GM21528 (cell line): ENCODE results near the gene ID2.

ENCODE experiments used
- ATAC-seq: cut with Tn5 transposase; IDR thresholded peaks from one replicate; pipeline ENCODE4 v1.9.1; 2021; ENCODE audit warnings: mild to moderate bottlenecking, moderate library complexity; ENCODE audit not compliant: unreplicated experiment, low FRiP score

The ID2 gene

DNA sequence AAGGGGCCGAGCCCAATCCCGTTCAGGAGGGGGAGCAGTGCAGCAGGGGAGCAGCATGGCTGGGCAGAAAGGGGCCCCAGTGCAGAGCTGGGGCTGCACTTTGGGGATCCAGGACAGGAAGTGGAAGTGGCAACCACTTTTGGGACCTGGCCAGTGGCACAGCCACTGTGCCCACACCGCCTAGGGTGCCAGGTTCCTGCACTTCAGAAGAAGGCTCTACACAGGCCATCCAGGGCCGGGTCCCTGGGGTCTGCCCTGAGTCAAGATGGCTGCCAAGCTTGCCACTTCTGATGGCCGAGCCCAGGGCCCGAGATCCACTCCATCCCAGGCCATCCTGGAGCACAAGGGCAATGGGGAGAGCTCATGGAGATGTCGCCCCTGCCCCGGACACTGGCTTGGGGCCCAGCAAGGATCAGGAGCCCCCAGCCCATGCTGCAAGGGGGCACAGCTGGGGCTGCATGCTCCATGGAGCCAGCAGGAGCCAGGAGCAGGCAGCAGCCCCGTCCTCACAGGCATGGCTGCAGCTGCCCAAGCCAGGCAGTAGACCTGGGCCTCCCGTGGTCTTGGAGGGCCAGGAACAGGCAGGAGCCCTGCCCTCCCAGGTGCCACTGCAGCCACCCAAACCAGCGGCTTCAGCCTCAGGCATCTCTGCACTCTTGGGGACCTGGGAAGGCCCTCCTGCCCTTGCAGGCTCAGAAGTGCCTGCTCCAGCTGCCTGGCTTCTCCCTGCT lies 35.0 kb upstream of the ID2 start:
- ATAC-seq: no peak

DNA sequence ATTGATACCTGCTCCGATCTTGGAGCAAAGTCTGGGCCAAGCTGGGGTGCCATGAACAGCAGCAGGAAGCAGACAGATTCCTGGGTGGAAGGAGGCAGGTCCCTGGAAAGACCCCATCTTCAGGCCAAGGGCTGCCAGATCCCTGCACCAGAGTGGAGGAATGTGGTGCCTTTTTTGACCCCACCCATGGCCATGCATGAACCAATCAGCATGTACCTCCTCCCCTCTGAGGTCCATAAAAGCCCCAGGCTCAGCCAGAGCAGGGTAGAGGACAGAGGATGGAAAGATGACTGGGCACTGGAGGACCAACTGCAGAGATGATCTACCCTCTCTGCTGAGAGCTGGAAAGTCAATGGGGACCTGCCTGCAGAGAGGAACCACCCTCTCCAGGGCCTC lies 34.4 kb upstream of the ID2 start:
- ATAC-seq: no peak

DNA sequence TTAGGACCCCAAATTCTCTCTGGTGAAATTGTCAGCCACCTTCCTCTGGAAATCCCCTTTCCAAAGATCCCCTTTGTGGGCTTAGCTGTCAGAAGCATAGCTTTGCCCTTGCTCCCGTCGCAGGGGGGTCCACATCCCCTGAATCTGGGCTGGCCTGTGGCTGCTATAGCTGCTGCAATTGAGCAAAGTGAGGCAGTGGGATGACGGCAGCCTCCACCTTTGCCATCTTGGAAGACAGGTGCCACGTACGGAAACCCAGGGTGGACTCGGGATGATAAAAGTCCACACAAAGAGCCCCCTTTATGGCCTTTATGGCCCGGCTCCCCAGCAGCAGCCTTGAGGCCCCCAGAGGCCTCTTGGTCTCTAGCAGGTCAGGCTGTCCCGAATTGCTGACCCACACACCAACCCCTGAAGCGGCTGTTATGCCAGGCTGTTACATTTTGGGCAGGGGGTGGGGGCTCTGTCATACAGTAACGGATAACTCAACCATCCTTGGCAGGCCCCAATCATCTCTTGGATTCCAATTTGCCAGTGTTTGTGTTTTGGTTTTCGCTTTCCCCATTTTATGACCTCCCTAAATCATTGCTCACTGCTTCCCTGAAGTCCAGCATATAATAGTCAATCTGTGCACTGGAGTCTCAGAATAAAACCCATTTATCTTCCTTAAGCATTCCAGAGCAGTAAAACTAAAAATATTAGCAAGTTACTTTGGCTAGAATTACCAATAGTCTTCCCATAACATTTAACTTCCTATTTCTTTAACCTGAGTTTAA lies 33.2 kb upstream of the ID2 start:
- ATAC-seq: no peak

DNA sequence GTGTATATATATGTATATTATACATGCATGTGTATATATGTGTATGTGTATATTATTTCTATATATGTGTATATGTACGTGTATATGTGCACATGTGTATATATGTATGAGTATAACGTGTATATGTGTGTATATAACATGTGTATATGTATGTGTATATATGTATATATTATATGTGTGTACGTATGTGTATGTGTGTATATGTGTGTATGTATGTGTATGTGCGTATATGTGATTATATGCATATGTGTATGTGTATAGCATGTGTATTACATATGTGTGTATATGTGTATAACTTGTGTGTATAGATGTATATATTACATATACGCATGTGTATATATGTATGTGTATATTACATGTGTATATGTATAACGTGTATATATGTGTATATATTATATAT lies 32.1 kb upstream of the ID2 start:
- no peak for ATAC-seq

DNA sequence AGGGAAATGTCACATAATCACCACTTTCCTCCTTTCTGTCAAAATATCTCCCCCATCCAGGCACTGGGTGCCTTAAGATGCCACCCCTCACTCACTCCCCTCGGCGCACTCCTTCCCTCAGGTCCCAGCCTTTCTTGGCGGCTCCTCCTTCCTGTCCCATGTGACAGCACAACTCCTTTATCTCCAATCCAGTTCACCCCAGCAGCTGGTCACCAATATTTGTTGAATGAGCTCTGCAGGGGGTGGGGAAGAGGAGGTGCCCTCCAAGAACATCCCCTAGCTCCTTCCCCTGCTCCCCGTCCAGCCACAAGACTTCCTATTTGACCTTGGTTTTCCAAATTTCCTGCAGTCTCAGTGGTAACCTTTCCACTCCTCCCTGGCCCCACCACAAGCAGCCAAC lies 31.6 kb upstream of the ID2 start:
- no peak for ATAC-seq

DNA sequence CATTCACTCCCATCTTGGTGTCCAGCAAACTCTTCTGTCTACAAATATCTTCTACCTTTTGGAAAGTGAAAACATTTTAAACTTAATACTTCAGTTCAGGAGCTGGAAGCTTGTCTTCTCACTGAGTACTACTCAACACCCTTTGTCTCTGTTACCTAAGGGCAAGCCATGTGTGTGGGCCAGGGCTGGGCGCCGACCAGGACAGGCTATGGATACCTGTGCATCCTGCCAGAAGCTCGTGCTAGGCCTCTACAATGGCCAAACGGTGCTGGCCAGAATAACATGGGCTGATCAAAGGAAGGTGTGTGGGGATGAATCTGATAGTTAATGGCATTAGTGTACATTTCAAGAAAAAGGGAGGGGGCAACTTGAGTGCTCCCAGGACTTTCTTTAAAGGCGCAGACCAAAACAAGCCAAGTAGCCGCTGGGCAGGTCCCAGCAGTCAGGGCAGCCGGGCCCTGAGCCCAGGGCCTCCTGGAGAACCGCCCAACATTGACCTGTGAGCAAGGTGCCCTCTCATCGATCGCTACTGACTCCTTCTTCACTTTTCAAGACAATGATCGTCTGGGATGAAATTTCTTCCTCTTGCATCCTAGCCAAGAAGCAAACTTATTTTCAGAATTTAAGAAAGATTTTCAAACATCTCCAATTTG lies 29.0 kb upstream of the ID2 start:
- no peak for ATAC-seq

DNA sequence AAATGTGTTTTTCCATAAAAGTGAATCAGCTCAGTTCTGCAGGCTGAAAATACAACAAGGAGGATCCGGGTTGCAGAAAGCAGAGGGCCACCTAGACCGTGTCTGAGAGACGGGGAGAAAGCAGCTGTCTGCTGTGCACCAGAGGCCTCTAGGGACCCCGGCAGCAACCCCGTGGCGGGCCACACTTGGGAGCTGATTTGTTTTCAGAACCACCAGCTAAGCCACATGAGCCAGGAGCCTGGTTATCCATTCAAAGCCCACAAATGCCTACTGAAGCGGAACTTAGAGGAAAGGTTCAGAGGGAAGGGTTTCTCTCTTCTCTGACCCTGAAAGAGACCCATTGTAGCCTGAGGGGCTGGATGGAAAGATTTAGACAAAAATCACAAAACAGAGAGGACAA lies 28.4 kb upstream of the ID2 start:
- no peak for ATAC-seq

DNA sequence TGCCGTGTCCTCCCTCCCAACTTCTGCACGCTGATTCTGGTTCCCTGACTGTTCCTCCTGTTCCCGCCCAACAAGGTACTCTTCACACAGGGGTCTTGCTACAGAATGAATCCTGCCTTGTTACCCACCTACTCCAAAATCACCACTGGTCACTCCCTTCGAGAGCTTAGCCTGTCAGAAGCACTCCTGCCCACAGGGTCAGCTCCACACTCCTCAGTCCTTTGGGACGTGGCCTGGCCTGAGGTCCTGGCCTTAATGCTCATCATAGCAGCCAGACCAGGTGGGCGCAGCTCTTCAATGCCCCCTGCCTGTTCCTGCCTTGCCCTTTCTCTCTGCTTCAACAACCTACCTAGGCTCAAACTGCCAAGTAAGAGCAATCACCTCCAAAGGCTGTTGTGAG lies 27.8 kb upstream of the ID2 start:
- ATAC-seq: no peak

DNA sequence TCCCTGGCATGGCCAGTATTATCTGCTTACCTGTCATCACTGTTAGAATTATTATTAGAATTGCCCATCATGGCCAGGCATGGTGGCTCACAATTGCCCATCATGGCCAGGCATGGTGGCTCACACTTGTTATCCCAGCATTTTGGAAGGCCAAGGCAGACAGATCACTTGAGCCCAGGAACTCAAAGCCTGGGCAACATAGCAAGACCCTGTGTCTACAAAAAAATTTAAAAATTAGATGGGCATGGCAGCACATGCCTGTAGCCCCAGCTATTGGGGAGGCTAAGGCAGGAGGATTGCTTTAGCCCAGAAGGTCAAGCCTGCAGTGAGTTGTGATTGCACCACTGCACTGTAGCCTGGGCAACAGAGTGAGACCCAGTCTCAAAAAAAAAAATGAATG lies 27.4 kb upstream of the ID2 start:
- ATAC-seq: no peak

DNA sequence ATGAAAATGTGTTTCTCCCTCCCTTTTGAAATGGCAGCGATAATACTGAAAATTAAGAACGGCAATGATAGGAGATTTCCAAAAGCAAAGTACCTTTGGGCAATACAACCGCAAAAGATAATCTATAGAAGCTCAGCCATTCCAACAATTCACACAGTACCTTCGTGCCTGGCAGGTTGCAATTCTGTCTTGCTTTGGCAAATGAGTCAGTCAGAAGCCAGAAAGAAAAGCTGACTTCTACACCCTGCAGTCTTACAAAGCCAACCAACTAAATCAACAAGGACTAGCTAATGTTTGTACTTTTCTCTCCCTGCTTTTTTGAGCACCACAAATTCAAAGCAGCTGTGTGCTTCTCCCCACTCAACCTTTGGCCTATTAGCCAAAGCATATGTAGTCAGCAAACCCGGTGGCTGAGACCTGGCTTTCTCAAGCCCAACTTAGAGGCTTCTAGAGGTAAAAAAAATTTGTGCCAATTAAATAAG lies 25.7 kb upstream of the ID2 start:
- no peak for ATAC-seq

DNA sequence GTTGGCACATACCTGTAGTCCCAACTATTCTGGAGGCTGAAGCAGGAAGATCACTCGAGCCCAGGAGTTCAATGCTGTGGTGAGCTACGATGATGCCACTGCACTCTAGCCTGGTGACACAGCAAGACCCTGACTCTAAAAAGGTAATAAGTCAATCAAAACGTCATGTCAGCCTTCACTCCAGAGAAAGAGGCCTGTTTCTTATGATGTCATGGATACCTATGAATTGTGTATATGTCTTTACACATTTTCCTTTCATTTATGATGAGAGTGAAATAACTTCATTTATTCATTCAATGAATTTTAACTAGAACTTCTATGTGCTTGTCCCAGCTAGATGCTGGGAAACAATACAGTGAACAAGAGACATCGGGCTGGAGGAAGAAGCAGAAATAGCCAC lies 25.0 kb upstream of the ID2 start:
- ATAC-seq: no peak

DNA sequence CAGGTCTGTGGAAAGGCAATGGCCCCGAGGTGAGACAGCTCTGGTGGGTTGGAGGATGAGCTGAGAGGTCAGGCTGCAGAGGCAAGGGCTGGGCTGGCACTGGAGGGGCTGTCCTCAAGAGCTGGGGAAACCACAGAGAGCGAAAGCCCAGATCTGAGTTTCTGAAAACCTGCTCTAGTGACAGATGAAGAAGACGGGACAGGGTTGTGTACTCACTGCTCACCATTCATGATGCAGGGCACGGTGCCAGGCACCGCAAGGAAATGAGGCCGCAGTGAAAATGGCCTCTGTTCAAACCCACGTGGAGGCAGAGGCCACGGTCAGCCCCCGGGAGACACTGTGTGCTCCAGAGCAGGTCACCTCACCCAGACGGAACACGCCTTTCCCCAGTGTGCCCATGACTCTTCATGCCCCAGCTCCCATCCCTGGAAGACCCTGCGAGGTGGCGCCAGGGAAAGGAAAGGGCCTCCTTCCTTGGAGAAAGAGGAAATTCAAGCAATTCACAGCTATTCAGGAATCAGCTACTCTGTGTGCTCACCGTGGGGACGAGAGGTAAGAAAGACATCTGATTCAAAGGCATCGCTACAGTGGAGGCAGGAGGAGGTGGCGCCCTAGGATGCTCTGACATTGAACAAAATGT lies 24.3 kb upstream of the ID2 start:
- ATAC-seq: no peak

DNA sequence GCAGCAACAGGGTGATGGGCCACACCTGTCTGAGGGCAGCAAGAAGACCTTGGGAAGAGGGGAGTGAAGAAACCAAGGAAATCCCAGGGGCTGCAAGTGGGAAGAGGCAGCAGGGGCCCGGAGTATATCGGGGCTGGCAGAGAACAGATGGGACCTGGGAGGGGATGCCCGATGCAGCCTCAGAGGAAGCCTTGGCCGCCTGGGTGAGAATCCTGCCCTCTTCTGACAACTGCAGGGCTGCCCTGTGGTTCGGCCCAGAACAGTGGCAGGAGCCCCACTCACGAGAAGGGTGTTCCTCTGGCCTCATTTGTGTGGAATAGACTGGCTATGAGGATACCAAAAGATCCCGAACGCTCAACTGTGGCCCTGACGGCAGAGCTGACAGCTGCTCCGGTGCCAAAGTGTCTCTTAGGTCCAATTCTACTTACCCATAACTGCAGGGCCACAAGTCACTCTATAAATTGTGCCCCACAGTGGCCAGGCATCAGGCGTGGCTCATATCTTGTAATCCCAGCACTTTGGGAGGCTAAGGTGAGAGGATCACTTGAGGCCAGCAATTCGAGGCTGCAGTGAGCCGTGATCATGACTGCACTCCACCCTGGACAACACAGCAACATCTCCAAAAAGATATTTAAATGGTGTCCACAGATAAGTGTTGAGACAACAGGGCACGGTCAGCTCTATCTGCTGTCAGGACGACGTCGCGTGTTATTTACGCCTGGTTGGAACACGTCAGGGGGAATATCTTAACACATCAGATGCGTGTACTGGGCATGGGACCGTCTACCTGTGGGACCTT lies 23.6 kb upstream of the ID2 start:
- no peak for ATAC-seq

DNA sequence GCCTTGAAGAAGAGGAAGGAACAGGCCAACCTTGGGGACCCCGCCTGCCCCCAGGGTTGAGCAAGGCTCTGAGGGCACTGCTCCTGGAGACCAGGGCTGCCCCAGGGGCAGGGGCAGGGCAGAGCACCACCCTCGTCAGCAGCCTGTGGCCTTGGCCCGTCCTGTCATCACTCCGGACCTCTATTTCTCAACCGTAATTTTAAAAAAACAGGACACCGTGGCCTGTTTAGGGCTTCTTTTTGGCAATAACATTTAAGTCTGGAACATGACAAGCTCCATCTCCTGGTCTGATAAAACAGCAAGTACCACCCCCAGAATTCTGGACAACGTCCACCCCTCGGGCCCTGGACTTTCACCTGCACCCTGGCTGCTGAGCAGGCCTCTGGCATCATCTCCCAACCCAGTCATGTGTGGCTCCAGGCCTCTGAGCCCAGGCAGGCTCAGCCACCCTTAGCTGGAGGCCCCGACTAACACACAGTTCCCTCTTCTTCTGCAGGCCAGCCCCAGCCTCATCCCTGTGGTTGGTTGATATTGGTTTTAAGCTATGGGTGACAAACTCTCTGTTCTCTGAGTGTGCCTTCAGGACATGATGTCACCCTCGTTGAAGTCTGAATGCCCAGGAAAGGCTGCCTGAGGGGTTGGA lies 22.6 kb upstream of the ID2 start:
- ATAC-seq: no peak

DNA sequence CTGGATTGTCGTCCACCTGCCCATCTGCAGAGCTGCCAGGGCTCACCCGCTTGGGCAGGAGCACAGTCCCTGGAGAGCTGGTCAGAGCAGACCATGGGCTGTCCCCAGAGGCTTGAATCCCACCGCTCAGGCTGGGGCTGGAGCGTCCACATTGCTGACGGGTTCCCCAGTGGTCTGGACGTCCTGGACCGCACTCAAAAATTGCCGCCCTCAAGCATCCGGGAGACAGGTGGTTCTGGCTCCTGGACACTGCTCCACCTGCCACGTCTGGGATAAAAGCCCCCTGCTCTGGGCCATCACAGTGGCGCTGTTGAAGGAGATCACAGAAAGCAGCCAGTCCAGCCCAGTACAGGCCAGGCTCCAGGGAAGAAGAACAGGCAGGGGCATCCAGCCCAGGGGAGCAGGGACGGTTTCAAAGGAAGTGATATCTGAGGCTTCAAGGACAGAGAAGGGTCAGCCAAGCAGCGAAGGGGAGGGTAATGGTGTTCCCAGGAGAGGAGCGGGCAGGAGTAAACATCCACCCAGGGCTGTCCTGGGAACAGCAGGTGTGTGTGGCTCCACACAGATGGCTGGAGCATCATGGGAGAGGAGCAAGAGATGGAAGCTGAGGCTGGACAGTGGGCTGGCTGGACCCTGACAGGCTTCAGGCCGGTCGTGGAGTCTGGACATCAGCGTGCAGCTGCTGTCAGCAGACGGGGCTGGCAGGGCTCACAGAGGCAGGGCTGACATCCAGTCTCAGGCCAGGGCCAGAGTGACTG lies 21.9 kb upstream of the ID2 start:
- ATAC-seq: no peak

DNA sequence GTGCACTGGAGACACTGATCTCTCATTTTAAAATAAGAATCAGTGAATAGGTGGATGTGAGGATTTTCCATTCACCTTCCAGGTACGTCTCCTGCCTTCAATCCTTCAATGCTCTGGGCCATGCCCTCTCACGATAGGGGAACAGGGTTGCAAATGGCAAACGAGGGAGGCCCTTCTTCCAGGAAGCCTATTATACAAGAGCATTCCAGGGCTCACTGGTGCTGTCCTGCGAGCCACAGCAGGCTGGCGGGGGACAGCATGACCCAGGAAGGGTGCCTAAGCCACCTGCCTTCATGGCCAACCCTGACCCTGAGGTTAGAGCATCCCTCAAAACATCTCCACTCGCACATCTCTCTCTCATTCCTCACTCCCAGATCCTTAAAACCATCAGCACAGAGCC lies 20.6 kb upstream of the ID2 start:
- no peak for ATAC-seq

DNA sequence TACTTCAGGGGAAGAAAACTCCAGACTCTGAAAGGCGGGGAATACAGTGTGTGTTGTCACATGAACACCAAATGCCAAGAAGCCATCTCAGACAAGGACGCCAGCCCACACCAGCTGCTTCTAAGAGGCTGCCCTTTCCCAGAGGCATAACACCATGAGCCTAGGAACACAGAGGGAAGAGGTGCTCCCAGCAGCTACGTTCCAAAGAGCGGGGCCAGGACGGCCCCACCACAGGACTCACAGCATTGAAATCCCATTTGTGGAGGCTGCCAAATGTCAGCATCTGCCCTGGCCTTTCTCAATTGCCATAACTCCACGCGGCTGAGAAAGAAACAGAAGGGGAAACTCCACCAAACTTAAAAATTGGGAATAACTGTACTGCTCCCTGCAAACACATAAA lies 20.1 kb upstream of the ID2 start:
- ATAC-seq: no peak

DNA sequence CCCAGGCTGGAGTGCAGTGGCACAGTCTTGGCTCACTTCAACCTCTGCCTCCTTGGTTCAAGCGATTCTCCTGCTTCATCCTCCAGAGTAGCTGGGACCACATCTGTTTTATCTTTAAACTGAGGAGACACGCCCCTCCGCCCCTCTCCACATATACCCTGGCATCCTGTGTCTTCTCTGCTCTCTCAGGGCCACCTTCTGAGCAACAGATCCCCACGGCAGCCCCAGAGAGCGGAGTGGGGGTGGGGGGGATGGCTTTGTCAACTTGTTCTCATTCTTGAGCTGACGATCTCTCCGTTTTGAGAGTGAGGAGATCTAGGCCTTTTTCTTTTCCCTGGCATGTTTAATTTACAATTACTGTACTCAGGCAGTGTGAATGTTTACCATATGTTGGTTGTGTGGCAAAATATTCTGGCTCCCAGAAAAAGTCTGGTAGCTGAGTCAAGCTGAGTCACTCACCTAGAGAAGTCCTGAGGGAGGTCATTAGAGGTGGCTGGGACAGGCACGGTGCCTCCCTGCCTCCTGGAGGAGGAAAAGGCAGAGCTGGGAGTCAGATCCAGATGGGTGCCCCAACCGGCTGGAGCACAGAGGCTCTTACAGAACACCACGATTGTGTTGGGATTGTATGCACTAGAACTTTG lies 19.5 kb upstream of the ID2 start:
- ATAC-seq: no peak

DNA sequence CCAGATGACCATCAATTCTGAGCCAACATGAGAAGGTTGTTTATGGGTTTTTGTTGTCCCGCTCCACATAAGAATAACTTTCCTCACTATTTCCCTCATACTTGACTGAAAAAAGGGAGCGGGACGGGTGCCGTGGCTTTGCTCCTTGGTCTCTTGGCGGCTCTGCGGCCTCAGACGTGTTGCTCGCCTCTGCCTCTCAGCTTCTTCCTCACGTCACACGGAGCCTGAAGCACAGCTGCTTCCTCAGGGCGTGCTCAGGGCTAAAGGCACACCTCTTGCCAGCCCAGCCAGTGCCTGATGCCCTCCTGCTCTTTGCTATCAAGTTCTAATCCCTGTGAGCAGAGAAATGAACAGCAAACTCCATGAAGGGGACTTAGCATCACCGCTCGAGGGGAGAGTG lies 17.9 kb upstream of the ID2 start:
- no peak for ATAC-seq
